Measurements from ENCODE around the gene MUC2. TPM values are rescaled to one million over a fixed set of nuclear protein-coding genes. Genes with fewer than 3 reads are reported as not detected.
"Not testable (repeated sequence)": the region's sequence is repeated elsewhere in the genome, so short reads cannot be mapped to it uniquely, and the experiment has no call there.

Gene MUC2
- total RNA-seq, 4 donors from 2014 or later, result 269 to 910 (median 671) TPM

- no peaks in the 10 kb centered on the region for H3K36me3 ChIP-seq
- H3K27ac ChIP-seq, result peak overlapping the region in 1 of 4 donors; percentile 36
- no peak for DNase-seq
- TF ChIP-seq POLR2A (IDR thresholded peaks at IDR 0.05) (no peak), POLR2AphosphoS5 (IDR thresholded peaks at IDR 0.05) (no peak), EP300 (IDR thresholded peaks at IDR 0.05; ENCODE audit: low read depth) (no peak), CTCF (IDR thresholded peaks at IDR 0.05) (no peak)
- WGBS, 2 donors (ENCODE audit: low coverage in 1 of 2), result 60 to 68% methylated on average over 1 to 10 of the region's 10 CpGs
- in situ Hi-C loops (cut with MboI; ENCODE audit: low pct_ligation_motif_present in 1 of 4, low pct_unique_long_range_greater_than_20kb in 1 of 4, low sequenced_read_pairs in 3 of 4) (no loop called here), intact Hi-C loops (cut with DNase I; ENCODE audit: low total_unique reads) (no loop called here)
- H3K4me1 ChIP-seq, result no peaks in the 10 kb centered on the region
- H3K4me3 ChIP-seq, result no peak overlapping the region
- H3K9me3 ChIP-seq, result no peaks in the 10 kb centered on the region
- no peaks in the 10 kb centered on the region for H3K27me3 ChIP-seq
Measured at GRCh38 chr11:1111545-1112212, 37.0 kb downstream of the MUC2 start.

GRCh38 chr11:1112351-1113191, 37.9 kb downstream of the MUC2 start:
- H3K4me1 ChIP-seq, result no peaks in the 10 kb centered on the region
- no peak for DNase-seq
- peak; percentile 7 for TF ChIP-seq POLR2A (IDR thresholded peaks at IDR 0.05)
- TF ChIP-seq POLR2AphosphoS5 (IDR thresholded peaks at IDR 0.05), result peak in 1 of 3 donors; percentile 42
- TF ChIP-seq EP300 (IDR thresholded peaks at IDR 0.05; ENCODE audit: low read depth), result no peak
- no peak for TF ChIP-seq CTCF (IDR thresholded peaks at IDR 0.05)
- peak overlapping the region in 1 of 4 donors; percentile 36 for H3K27ac ChIP-seq
- no peaks in the 10 kb centered on the region for H3K36me3 ChIP-seq
- no peaks in the 10 kb centered on the region for H3K27me3 ChIP-seq
- H3K9me3 ChIP-seq, result no peaks in the 10 kb centered on the region
- in situ Hi-C loops (cut with MboI; ENCODE audit: low pct_ligation_motif_present in 1 of 4, low pct_unique_long_range_greater_than_20kb in 1 of 4, low sequenced_read_pairs in 3 of 4), result no loop called here
- H3K4me3 ChIP-seq, result no peak overlapping the region
- intact Hi-C loops (cut with DNase I; ENCODE audit: low total_unique reads), result no loop called here
- WGBS, 2 donors (ENCODE audit: low coverage in 1 of 2), result 88% methylated on average over 10 of the region's 14 CpGs; no CpG with 5 or more reads in 1 of the 2 donors

- TF ChIP-seq POLR2AphosphoS5 (IDR thresholded peaks at IDR 0.05) (peak in 1 of 3 donors; percentile 10), POLR2A (IDR thresholded peaks at IDR 0.05) (no peak), CTCF (IDR thresholded peaks at IDR 0.05) (no peak)
- Histone ChIP-seq H3K27me3 (no peaks in the 10 kb centered on the region), H3K36me3 (no peaks in the 10 kb centered on the region), H3K4me3 (no peak overlapping the region), H3K27ac (peak overlapping the region in 1 of 4 donors; percentile 17), H3K4me1 (no peaks in the 10 kb centered on the region), H3K9me3 (no peaks in the 10 kb centered on the region)
- in situ Hi-C loops (cut with MboI; ENCODE audit: low pct_ligation_motif_present in 1 of 4, low pct_unique_long_range_greater_than_20kb in 1 of 4, low sequenced_read_pairs in 3 of 4), result no loop called here
- intact Hi-C loops (cut with DNase I; ENCODE audit: low total_unique reads), result no loop called here
- 77 to 82% methylated on average over 8 to 35 of the region's 36 CpGs for WGBS, 2 donors (ENCODE audit: low coverage in 1 of 2)
- no peak for DNase-seq
Measured at GRCh38 chr11:1113405-1114201, 38.9 kb downstream of the MUC2 start.

- DNase-seq; H3K27me3 ChIP-seq; H3K4me3 ChIP-seq; H3K9me3 ChIP-seq; H3K36me3 ChIP-seq; in situ Hi-C loops (cut with MboI; ENCODE audit: low pct_ligation_motif_present in 1 of 4, low pct_unique_long_range_greater_than_20kb in 1 of 4, low sequenced_read_pairs in 3 of 4); H3K27ac ChIP-seq; H3K4me1 ChIP-seq; intact Hi-C loops (cut with DNase I; ENCODE audit: low total_unique reads): not testable (repeated sequence)
- 60 to 88% methylated on average over 2 to 6 of the region's 6 CpGs for WGBS, 2 donors (ENCODE audit: low coverage in 1 of 2)
Measured at GRCh38 chr11:1115292-1115691, 40.6 kb downstream of the MUC2 start.
